SU-DHL-6 (cell line): ENCODE measurements around the gene RPS6KL1.
A peak's percentile ranks its signal among the peaks of the same experiment; 100 is the strongest.

Source experiments
- H2AFZ ChIP-seq: fragments of 200-600 bp; sonication (generic); 2 replicates; pipeline ENCODE4 v1.6.1; 2014; ENCODE audit warnings: low read depth, mild to moderate bottlenecking, moderate library complexity, mixed read lengths, antibody characterized with exemption, low read length; ENCODE audit not compliant: severe bottlenecking
- H3F3A ChIP-seq: fragments of 200-600 bp; shearing (Covaris generic); 2 replicates; pipeline ENCODE4 v1.6.0; 2016; ENCODE audit warnings: antibody characterized with exemption, mild to moderate bottlenecking; ENCODE audit not compliant: insufficient read depth
- H3K27ac ChIP-seq: fragments of 200-600 bp; sonication (generic); 2 replicates; pipeline ENCODE4 v1.5.1; 2016; ENCODE audit warnings: low read depth, mild to moderate bottlenecking, low read length, moderate library complexity, mixed read lengths
- H3K27me3 ChIP-seq: fragments of 200-600 bp; sonication (generic), shearing (Covaris generic); 2 replicates; pipeline ENCODE4 v1.6.0; 2014; ENCODE audit warnings: mild to moderate bottlenecking, low read length
- H3K36me3 ChIP-seq: fragments of 200-600 bp; sonication (generic); 2 replicates; pipeline ENCODE4 v1.6.1; 2014; ENCODE audit warnings: mild to moderate bottlenecking, low read length, mixed read lengths
- H3K4me2 ChIP-seq: fragments of 300-600, 200-600 bp; shearing (Covaris generic), sonication (generic); 2 replicates; pipeline ENCODE4 v1.6.0; 2014; ENCODE audit warnings: low read length, low read depth, mild to moderate bottlenecking; ENCODE audit not compliant: poor library complexity, severe bottlenecking
- H3K4me3 ChIP-seq: fragments of 200-600 bp; sonication (generic); 2 replicates; pipeline ENCODE4 v1.5.1; 2014; ENCODE audit warnings: antibody characterized with exemption, low read length, mild to moderate bottlenecking, mixed read lengths; ENCODE audit not compliant: insufficient read depth, poor library complexity, severe bottlenecking
- H3K79me2 ChIP-seq: fragments of 200-600 bp; sonication (generic); 2 replicates; pipeline ENCODE4 v1.6.1; 2014; ENCODE audit warnings: mild to moderate bottlenecking, low read length, moderate library complexity; ENCODE audit not compliant: insufficient read depth
- H3K9ac ChIP-seq: fragments of 200-600 bp; sonication (generic); 2 replicates; pipeline ENCODE4 v1.7.0; 2014; ENCODE audit warnings: mild to moderate bottlenecking, low read length
- H3K9me2 ChIP-seq: fragments of 200-600 bp; sonication (generic); replicated peaks from 2 replicates; pipeline ENCODE4 v1.6.1; 2014; ENCODE audit warnings: low read length; ENCODE audit not compliant: insufficient read depth
- H3K9me3 ChIP-seq: fragments of 200-600 bp; sonication (generic); 2 replicates; pipeline ENCODE4 v1.6.1; 2014; ENCODE audit warnings: low read length, mixed read lengths; ENCODE audit not compliant: insufficient read depth
- H4K20me1 ChIP-seq: fragments of 200-600 bp; sonication (generic); 2 replicates; pipeline ENCODE4 v1.6.1; 2014; ENCODE audit warnings: low read depth, mild to moderate bottlenecking, antibody characterized with exemption, low read length, moderate library complexity, mixed read lengths
- CTCF ChIP-seq: fragments of 200-600 bp; sonication (generic); IDR thresholded peaks from one replicate; pipeline ENCODE4 v1.5.1; 2017; ENCODE audit warnings: antibody characterized with exemption, mild to moderate bottlenecking, low read length, moderate library complexity; ENCODE audit not compliant: insufficient read depth, poor library complexity, severe bottlenecking
- EZH2phosphoT487 ChIP-seq: fragments of 200-600 bp; sonication (generic), shearing (Covaris generic); conservative IDR thresholded peaks from 2 replicates; pipeline ENCODE4 v1.6.1; 2018; ENCODE audit warnings: mild to moderate bottlenecking, antibody characterized with exemption, low read length, moderate library complexity, mixed read lengths

RPS6KL1 gene

GRCh38 chr14:74905595-74906142, 17.4 kb downstream of the RPS6KL1 start:
- H3K9me3 ChIP-seq, result no peaks in the 10 kb centered on the region
- H3F3A ChIP-seq, result peaks cover 21% of the 10 kb centered on the region; the same call in 1 of the 2 replicates
- no peak overlapping the region for H3K4me2 ChIP-seq
- no peak overlapping the region for H3K27ac ChIP-seq
- H3K36me3 ChIP-seq, result peaks cover 13% of the 10 kb centered on the region
- no peak overlapping the region for H2AFZ ChIP-seq
- H3K4me3 ChIP-seq, result no peak overlapping the region
- no peaks in the 10 kb centered on the region for H3K27me3 ChIP-seq
- TF ChIP-seq EZH2phosphoT487, result no peak
- peak; percentile 97 for TF ChIP-seq CTCF
- no peak overlapping the region for H3K9ac ChIP-seq
- H3K79me2 ChIP-seq, result no peaks in the 10 kb centered on the region
- no peaks in the 10 kb centered on the region for H3K9me2 ChIP-seq
- no peaks in the 10 kb centered on the region for H4K20me1 ChIP-seq

GRCh38 chr14:74904635-74905503, 18.2 kb downstream of the RPS6KL1 start:
- TF ChIP-seq CTCF (no peak), EZH2phosphoT487 (no peak)
- no peak overlapping the region for H3K9ac ChIP-seq
- H3K36me3 ChIP-seq, result peaks cover 21% of the 10 kb centered on the region
- H4K20me1 ChIP-seq, result no peaks in the 10 kb centered on the region
- H3K27ac ChIP-seq, result no peak overlapping the region
- H3K4me2 ChIP-seq, result no peak overlapping the region
- peaks cover 21% of the 10 kb centered on the region; the same call in 1 of the 2 replicates for H3F3A ChIP-seq
- no peak overlapping the region for H3K4me3 ChIP-seq
- no peaks in the 10 kb centered on the region for H3K27me3 ChIP-seq
- no peaks in the 10 kb centered on the region for H3K79me2 ChIP-seq
- H2AFZ ChIP-seq, result no peak overlapping the region
- H3K9me2 ChIP-seq, result no peaks in the 10 kb centered on the region
- no peaks in the 10 kb centered on the region for H3K9me3 ChIP-seq

- Histone ChIP-seq H3K4me3 (no peak overlapping the region), H3K9me3 (no peaks in the 10 kb centered on the region), H3K27ac (no peak overlapping the region), H3K27me3 (no peaks in the 10 kb centered on the region), H3K79me2 (no peaks in the 10 kb centered on the region), H3K4me2 (no peak overlapping the region), H3F3A (peaks cover 21% of the 10 kb centered on the region; the same call in 1 of the 2 replicates), H4K20me1 (no peaks in the 10 kb centered on the region), H2AFZ (no peak overlapping the region), H3K36me3 (peaks cover 36% of the 10 kb centered on the region), H3K9ac (no peak overlapping the region), H3K9me2 (no peaks in the 10 kb centered on the region)
- TF ChIP-seq EZH2phosphoT487 (no peak), CTCF (no peak)
Observed at GRCh38 chr14:74902941-74903705, 19.9 kb downstream of the RPS6KL1 start.
